ENCODE data around the gene SUPT4H1.
A peak's percentile ranks its signal among the peaks of the same experiment; 100 is the strongest.

SUPT4H1 gene

DNA sequence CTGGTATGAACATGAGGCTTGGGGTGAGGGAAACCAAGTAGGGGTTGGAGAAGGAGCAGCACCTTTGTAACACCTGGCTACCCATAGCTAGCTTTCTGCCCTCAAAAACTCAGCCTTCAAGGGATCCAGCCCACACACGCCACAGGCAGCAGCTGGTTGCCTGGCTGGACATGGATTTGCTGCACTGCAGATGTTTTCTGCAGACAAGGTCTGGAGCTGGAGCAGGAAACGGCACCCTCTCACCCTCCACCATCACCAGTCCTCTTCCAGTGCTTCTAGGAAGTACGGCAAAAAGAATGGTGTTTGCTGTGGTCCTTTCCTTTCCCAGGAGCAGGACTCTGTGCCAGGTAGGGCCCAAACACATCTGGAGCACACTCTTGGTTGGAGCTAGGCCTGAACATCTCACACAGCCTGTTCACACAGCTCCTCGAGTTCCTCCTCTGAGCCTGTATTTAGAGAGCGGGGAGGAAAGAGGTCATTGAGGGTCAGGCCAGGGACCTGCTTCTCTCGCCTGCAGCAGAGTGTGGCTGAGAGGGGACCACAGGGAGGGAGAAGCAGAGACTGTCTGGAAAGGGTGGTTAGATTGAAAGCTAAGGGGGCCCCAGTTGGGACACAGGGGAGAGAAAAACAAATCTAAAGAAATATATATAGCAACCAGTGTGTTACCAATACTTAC, 2.7 kb upstream of the SUPT4H1 start:
- H3K4me3 ChIP-seq (ENCODE audit: low read depth, low read length): no peak overlapping the region
- TF ChIP-seq, protein P1, sequence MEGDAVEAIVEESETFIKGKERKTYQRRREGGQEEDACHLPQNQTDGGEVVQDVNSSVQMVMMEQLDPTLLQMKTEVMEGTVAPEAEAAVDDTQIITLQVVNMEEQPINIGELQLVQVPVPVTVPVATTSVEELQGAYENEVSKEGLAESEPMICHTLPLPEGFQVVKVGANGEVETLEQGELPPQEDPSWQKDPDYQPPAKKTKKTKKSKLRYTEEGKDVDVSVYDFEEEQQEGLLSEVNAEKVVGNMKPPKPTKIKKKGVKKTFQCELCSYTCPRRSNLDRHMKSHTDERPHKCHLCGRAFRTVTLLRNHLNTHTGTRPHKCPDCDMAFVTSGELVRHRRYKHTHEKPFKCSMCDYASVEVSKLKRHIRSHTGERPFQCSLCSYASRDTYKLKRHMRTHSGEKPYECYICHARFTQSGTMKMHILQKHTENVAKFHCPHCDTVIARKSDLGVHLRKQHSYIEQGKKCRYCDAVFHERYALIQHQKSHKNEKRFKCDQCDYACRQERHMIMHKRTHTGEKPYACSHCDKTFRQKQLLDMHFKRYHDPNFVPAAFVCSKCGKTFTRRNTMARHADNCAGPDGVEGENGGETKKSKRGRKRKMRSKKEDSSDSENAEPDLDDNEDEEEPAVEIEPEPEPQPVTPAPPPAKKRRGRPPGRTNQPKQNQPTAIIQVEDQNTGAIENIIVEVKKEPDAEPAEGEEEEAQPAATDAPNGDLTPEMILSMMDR (IDR thresholded peaks at IDR 0.05; ENCODE audit: borderline replicate concordance, insufficient read depth, low read depth, low read length): no peak

DNA sequence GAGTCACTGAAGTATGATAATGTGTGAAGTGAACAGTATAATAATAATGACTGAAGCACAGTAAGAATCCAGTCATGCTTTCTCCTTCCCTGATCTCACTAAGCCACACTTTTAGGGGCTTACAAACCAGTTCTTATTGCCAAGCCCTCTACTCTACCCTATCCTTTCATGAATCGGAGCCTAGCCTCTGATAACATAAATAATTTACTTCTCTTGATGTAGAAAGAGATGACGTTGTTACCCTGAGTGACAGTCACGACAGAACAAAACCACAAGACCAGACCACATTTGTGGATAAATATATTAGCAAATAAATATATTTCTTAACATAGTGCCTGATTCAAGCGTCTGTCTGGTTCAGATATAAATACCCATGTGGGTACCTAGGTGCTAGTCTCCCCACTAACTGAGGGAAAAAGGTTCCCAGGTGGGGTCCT, 1.4 kb upstream of the SUPT4H1 start:
- TF ChIP-seq, protein P1 (IDR thresholded peaks at IDR 0.05; ENCODE audit: borderline replicate concordance, insufficient read depth, low read depth, low read length): no peak
- H3K4me3 ChIP-seq (ENCODE audit: low read depth, low read length): no peak overlapping the region

DNA sequence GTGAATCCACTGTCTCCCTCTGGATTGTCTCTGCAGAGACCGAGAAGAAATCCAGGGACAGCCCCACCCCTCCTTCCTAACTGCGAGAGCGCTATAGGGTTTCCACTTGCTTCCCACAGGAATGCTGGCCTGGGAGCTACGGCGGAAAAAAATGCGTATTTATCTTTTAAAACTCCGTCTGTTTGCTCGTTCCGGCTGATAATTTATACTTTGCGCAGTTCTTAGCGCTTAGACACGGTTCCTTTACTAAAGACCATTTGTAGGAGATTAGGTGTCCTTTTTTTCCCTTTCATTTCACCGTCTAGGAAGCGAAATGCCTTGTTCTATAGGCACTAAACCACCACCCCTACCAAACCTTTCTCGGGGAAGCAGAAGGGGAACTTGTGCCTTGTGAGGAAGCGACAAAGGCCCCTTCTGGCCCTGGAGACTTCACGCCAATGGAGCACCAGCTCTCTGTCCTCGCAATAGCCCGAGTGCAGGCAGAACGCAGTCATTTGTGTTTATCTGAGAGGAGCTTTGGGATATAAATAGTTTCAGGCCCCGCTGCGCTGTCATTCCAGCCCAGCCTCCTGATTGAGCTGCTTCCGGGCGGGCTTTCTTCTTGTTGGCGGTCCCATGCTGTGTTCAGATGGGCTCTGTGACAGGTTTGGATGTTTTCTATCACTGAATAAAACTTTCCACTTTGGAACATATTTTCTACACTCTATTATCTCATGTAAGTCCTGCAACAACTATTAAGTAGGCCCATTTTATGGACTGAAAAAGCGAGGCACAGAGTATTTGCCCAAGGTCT, 791 bp upstream of the SUPT4H1 start:
- TF ChIP-seq, protein P1 (IDR thresholded peaks at IDR 0.05; ENCODE audit: borderline replicate concordance, insufficient read depth, low read depth, low read length): no peak
- peak overlapping the region; percentile 75 for H3K4me3 ChIP-seq (ENCODE audit: low read depth, low read length)

DNA sequence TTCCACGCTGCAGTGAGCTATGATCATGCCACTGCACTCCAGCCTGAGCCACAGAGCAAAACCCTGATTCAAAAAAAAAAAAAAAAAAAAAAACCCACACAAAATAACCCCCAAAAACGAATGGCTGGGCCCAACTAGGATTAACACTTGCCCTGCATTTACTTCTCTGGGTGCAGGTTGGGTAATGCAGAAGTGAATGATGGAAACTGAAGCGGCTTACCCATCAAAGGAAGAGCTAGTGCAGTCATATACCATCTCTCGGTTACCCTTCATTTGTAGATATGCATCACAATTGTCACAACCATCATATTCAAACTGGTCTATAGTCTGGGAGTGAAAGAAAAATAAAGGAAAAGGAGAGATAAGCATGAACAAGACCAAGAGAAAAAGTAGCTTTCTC, 819 bp downstream of the SUPT4H1 start:
- peak overlapping the region; percentile 75 for H3K4me3 ChIP-seq (ENCODE audit: low read depth, low read length)
- TF ChIP-seq, protein P1 (IDR thresholded peaks at IDR 0.05; ENCODE audit: borderline replicate concordance, insufficient read depth, low read depth, low read length): no peak

DNA sequence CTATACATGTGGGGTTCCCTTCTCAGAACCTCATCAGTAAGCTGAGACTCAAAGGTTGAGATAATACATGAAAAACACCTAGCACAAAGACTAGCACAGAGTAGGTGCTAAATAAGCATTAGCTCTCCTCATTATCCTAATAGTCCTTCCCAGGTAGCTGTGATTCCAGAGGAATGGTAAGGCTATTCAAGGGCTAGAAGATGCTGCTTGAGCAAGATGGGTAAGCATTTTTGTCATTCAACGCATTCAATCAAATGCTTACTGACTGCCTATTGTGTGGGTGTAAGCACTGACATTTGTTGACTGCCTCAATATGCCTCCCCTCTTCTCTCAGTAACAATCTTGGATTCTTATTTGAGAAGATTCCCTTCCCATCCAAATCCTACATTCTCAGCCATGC, 4.0 kb downstream of the SUPT4H1 start:
- TF ChIP-seq, protein P1 (IDR thresholded peaks at IDR 0.05; ENCODE audit: borderline replicate concordance, insufficient read depth, low read depth, low read length): no peak
- H3K4me3 ChIP-seq (ENCODE audit: low read depth, low read length): no peak overlapping the region

DNA sequence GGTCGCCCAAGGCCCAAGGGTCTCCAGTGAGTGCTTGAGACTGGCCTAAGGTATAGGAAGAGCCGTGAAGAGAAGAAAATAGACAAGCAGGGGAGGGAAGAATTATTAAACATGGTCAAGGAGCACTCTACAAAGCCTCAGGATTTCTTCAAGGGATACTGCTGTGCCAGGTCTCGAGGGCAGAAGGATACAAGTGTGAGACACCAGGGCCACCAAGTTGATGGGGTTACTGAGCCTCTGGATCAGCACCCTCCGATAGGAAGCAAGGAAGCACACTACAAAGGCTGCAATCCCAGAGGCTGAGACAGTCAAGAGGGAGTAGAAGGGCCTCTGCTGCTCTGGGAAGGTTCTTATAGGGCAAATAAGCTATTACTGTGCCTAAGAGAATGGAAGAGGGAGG, 6.5 kb downstream of the SUPT4H1 start:
- TF ChIP-seq, protein P1 (IDR thresholded peaks at IDR 0.05; ENCODE audit: borderline replicate concordance, insufficient read depth, low read depth, low read length): no peak
- no peak overlapping the region for H3K4me3 ChIP-seq (ENCODE audit: low read depth, low read length)

DNA sequence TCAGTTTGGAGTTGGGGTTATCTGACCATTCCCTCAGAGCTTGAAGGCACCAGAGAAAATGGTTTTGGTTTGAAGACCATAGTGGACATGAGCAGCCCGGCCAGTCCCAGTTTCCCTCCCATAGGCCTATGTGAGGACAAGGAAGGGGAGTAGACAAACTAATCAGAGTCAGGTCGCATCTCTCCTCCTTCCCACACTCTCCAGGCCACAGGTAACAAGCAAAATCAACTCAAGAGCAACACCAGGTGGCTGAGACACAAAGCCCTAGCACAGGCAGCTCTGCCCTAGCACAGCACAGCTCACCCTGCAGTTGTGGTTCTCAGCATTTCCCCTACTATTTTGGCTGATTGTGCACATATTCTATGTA, 7.2 kb downstream of the SUPT4H1 start:
- TF ChIP-seq, protein P1 (IDR thresholded peaks at IDR 0.05; ENCODE audit: borderline replicate concordance, insufficient read depth, low read depth, low read length): peak; percentile 63
- peak overlapping the region; percentile 41 for H3K4me3 ChIP-seq (ENCODE audit: low read depth, low read length)
